Measurements from ENCODE around the gene BRCA2.

BRCA2 gene

GRCh38 chr13:32447894-32448623 is 132.8 kb downstream of the BRCA2 start:
- DNase-seq (ENCODE audit: low read depth): no peak
- H3K4me3 ChIP-seq (ENCODE audit: low read depth, low read length): no peak overlapping the region
- no peak for TF ChIP-seq CTCF (IDR thresholded peaks at IDR 0.05; ENCODE audit: control insufficient read depth, extremely low read depth, insufficient read depth)

GRCh38 chr13:32448972-32449371 is 133.7 kb downstream of the BRCA2 start:
- no peak for DNase-seq (ENCODE audit: low read depth)
- no peak overlapping the region for H3K4me3 ChIP-seq (ENCODE audit: low read depth, low read length)
- TF ChIP-seq CTCF (IDR thresholded peaks at IDR 0.05; ENCODE audit: control insufficient read depth, extremely low read depth, insufficient read depth): no peak
